ENCODE data around the gene WASF2. TPM values are rescaled to one million over a fixed set of nuclear protein-coding genes. Genes with fewer than 3 reads are reported as not detected.

The WASF2 gene
- total and polyA plus RNA-seq, 2 of the 13 experiments (the other 11 are each of a cell fraction or from before 2014, with no cell fraction given): 10.4 to 27.7 TPM

DNA sequence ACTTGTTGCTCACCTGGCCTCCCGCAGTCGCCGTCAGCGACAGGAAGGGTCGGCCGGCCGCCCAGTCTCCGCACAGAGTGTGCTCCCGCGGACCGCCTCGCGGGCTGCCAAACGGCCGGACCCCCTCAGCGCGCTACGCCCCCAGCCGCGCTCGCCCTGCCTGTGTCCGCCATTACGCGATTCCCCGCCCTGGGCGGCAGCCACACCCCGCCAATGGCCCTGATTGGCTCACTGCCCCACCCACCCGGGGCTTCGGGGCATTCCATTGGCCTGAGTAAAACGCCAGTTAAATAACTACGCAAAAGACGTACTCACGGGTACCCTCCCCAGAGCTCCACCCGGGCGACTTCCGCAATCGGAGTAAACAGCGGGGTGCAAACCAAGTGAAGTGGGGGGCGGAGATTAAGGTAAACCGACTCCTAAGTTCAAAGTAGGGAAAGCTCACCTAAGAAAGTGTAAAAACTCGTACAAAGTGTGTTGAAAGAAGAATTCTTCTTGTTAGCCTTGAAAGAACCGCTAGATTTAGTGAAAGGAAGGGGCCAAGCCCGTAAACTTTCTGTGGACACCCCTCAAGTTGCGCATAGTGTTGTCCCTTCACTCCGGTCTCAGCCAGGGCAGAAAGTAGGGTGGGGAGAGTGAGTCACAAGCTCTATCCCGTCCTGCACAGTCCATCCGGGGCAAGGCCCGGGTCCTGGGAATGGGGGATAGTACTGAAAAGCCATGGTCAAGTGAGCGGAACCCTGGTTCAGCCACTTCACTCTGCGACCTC, at the start of gene WASF2 (continued):
- TF ChIP-seq FOXA1 (IDR thresholded peaks at IDR 0.05) (no peak), FOXA1 (CRISPR knock-in tag; IDR thresholded peaks at IDR 0.05) (peak; percentile 67), ZBTB49 (CRISPR knock-in tag; IDR thresholded peaks at IDR 0.05; ENCODE audit: borderline replicate concordance) (0 out of 2 replicates have a peak, but pooled peaks have one; percentile 65), ZNF672 (CRISPR knock-in tag; IDR thresholded peaks at IDR 0.05) (no peak), SNAPC5 (CRISPR knock-in tag; IDR thresholded peaks at IDR 0.05; ENCODE audit: borderline replicate concordance) (no peak), NFATC3 (CRISPR knock-in tag; IDR thresholded peaks at IDR 0.05) (no peak), NFYC (CRISPR knock-in tag; IDR thresholded peaks at IDR 0.05) (peak; percentile 96), ZNF761 (CRISPR knock-in tag; conservative IDR thresholded peaks at IDR 0.05) (0 out of 2 replicates have a peak, but pooled peaks have one; percentile 40), TBX3 (IDR thresholded peaks at IDR 0.05; ENCODE audit: borderline replicate concordance) (no peak), ZNF552 (CRISPR knock-in tag; IDR thresholded peaks at IDR 0.05; ENCODE audit: borderline replicate concordance) (no peak), SNAPC2 (CRISPR knock-in tag; IDR thresholded peaks at IDR 0.05) (no peak; the same call in 1 of the 2 replicates), ZNF770 (CRISPR knock-in tag; IDR thresholded peaks at IDR 0.05) (peak; percentile 35; the same call in 1 of the 2 replicates), AFF4 (CRISPR knock-in tag; IDR thresholded peaks at IDR 0.05) (no peak; the same call in 1 of the 2 replicates), ZBTB20 (CRISPR knock-in tag; IDR thresholded peaks at IDR 0.05; ENCODE audit: borderline replicate concordance, low read depth) (no peak; the same call in 1 of the 2 replicates), SRY (CRISPR knock-in tag; IDR thresholded peaks at IDR 0.05) (peak; percentile 55; the same call in 1 of the 2 replicates), FUBP1 (CRISPR knock-in tag; IDR thresholded peaks at IDR 0.05; ENCODE audit: borderline replicate concordance) (no peak), CCAR2 (optimal IDR thresholded peaks at IDR 0.05; ENCODE audit: low read depth, low read length) (peak; percentile 28)
